Measurements from ENCODE around the gene HMG20A. TPM values are rescaled to one million over a fixed set of nuclear protein-coding genes. Genes with fewer than 3 reads are reported as not detected.

Gene HMG20A
- total and polyA plus RNA-seq, 2 donors, result 17.8 to 52.1 TPM

- H3K27ac ChIP-seq (ENCODE audit: low read depth), result no peak overlapping the region
- no peak for DNase-seq (ENCODE audit: extremely low spot score)
- H3K4me3 ChIP-seq (ENCODE audit: low read depth, low read length), result no peak overlapping the region
- 92% methylated on average over 1 of the region's 1 CpG for WGBS
- no peaks in the 10 kb centered on the region for H3K36me3 ChIP-seq (ENCODE audit: insufficient read depth)
- no peaks in the 10 kb centered on the region for H3K4me1 ChIP-seq (ENCODE audit: insufficient read depth)
Observed at GRCh38 chr15:77426377-77426776, 5.7 kb downstream of the HMG20A start.

- DNase-seq (ENCODE audit: extremely low spot score), result no peak
- Histone ChIP-seq H3K4me1 (ENCODE audit: insufficient read depth) (no peaks in the 10 kb centered on the region), H3K36me3 (ENCODE audit: insufficient read depth) (no peaks in the 10 kb centered on the region), H3K4me3 (ENCODE audit: low read depth, low read length) (no peak overlapping the region), H3K27ac (ENCODE audit: low read depth) (no peak overlapping the region)
- 93% methylated on average over 1 of the region's 1 CpG for WGBS
Observed at GRCh38 chr15:77426871-77427270, 6.2 kb downstream of the HMG20A start.

GRCh38 chr15:77430213-77430612, 9.5 kb downstream of the HMG20A start:
- no peak overlapping the region for H3K27ac ChIP-seq (ENCODE audit: low read depth)
- H3K36me3 ChIP-seq (ENCODE audit: insufficient read depth), result no peaks in the 10 kb centered on the region
- no peaks in the 10 kb centered on the region for H3K4me1 ChIP-seq (ENCODE audit: insufficient read depth)
- whole genome bisulfite sequencing, result 78% methylated on average over 2 of the region's 2 CpGs
- no peak for DNase-seq (ENCODE audit: extremely low spot score)
- no peak overlapping the region for H3K4me3 ChIP-seq (ENCODE audit: low read depth, low read length)

- DNase-seq (ENCODE audit: extremely low spot score), result no peak
- no peaks in the 10 kb centered on the region for H3K36me3 ChIP-seq (ENCODE audit: insufficient read depth)
- no peak overlapping the region for H3K27ac ChIP-seq (ENCODE audit: low read depth)
- H3K4me3 ChIP-seq (ENCODE audit: low read depth, low read length), result no peak overlapping the region
- 91% methylated on average over 2 of the region's 2 CpGs for WGBS
- H3K4me1 ChIP-seq (ENCODE audit: insufficient read depth), result no peaks in the 10 kb centered on the region
Observed at GRCh38 chr15:77430652-77431051, 10.0 kb downstream of the HMG20A start.

GRCh38 chr15:77436822-77437221, 16.1 kb downstream of the HMG20A start:
- WGBS, result 97% methylated on average over 2 of the region's 2 CpGs
- DNase-seq (ENCODE audit: extremely low spot score), result no peak

GRCh38 chr15:77437264-77437663, 16.6 kb downstream of the HMG20A start:
- 97% methylated on average over 4 of the region's 4 CpGs for WGBS
- Histone ChIP-seq H3K27ac (ENCODE audit: low read depth) (no peak overlapping the region), H3K36me3 (ENCODE audit: insufficient read depth) (no peaks in the 10 kb centered on the region), H3K4me3 (ENCODE audit: low read depth, low read length) (no peak overlapping the region), H3K4me1 (ENCODE audit: insufficient read depth) (peaks cover 1% of the 10 kb centered on the region)
- DNase-seq (ENCODE audit: extremely low spot score), result no peak

More at GRCh38 chr15:77436822-77437221, 16.1 kb downstream of the HMG20A start:
- H3K4me1 ChIP-seq (ENCODE audit: insufficient read depth), result peaks cover 1% of the 10 kb centered on the region
- H3K4me3 ChIP-seq (ENCODE audit: low read depth, low read length), result no peak overlapping the region
- H3K27ac ChIP-seq (ENCODE audit: low read depth), result no peak overlapping the region
- no peaks in the 10 kb centered on the region for H3K36me3 ChIP-seq (ENCODE audit: insufficient read depth)

GRCh38 chr15:77440378-77440999, 19.8 kb downstream of the HMG20A start:
- Histone ChIP-seq H3K4me3 (ENCODE audit: low read depth, low read length) (no peak overlapping the region), H3K27ac (ENCODE audit: low read depth) (no peak overlapping the region), H3K36me3 (ENCODE audit: insufficient read depth) (no peaks in the 10 kb centered on the region), H3K4me1 (ENCODE audit: insufficient read depth) (peaks cover 1% of the 10 kb centered on the region)
- 47% methylated on average over 3 of the region's 3 CpGs for WGBS
- DNase-seq (ENCODE audit: extremely low spot score), result no peak

- Histone ChIP-seq H3K27ac (ENCODE audit: low read depth) (no peak overlapping the region), H3K36me3 (ENCODE audit: insufficient read depth) (no peaks in the 10 kb centered on the region), H3K4me1 (ENCODE audit: insufficient read depth) (peaks cover 1% of the 10 kb centered on the region), H3K4me3 (ENCODE audit: low read depth, low read length) (no peak overlapping the region)
- DNase-seq (ENCODE audit: extremely low spot score), result no peak
- WGBS, result 61% methylated on average over 4 of the region's 4 CpGs
Observed at GRCh38 chr15:77446840-77447390, 26.2 kb downstream of the HMG20A start.

- WGBS, result 67% methylated on average over 1 of the region's 1 CpG
- peaks cover 2% of the 10 kb centered on the region for H3K4me1 ChIP-seq (ENCODE audit: insufficient read depth)
- no peak overlapping the region for H3K4me3 ChIP-seq (ENCODE audit: low read depth, low read length)
- no peak for DNase-seq (ENCODE audit: extremely low spot score)
- H3K36me3 ChIP-seq (ENCODE audit: insufficient read depth), result peaks cover 3% of the 10 kb centered on the region
- no peak overlapping the region for H3K27ac ChIP-seq (ENCODE audit: low read depth)
Observed at GRCh38 chr15:77454265-77454664, 33.6 kb downstream of the HMG20A start.

GRCh38 chr15:77454951-77455350, 34.3 kb downstream of the HMG20A start:
- no peak overlapping the region for H3K4me3 ChIP-seq (ENCODE audit: low read depth, low read length)
- H3K27ac ChIP-seq (ENCODE audit: low read depth), result no peak overlapping the region
- H3K4me1 ChIP-seq (ENCODE audit: insufficient read depth), result peaks cover 2% of the 10 kb centered on the region
- peaks cover 3% of the 10 kb centered on the region for H3K36me3 ChIP-seq (ENCODE audit: insufficient read depth)
- no peak for DNase-seq (ENCODE audit: extremely low spot score)

- H3K4me3 ChIP-seq (ENCODE audit: low read depth, low read length), result no peak overlapping the region
- peak; percentile 23 for DNase-seq (ENCODE audit: extremely low spot score)
- H3K36me3 ChIP-seq (ENCODE audit: insufficient read depth), result peaks cover 3% of the 10 kb centered on the region
- H3K27ac ChIP-seq (ENCODE audit: low read depth), result no peak overlapping the region
- WGBS, result 25% methylated on average over 3 of the region's 3 CpGs
- H3K4me1 ChIP-seq (ENCODE audit: insufficient read depth), result peaks cover 2% of the 10 kb centered on the region
Observed at GRCh38 chr15:77455696-77456321, 35.1 kb downstream of the HMG20A start.

GRCh38 chr15:77456746-77457145, 36.1 kb downstream of the HMG20A start:
- Histone ChIP-seq H3K27ac (ENCODE audit: low read depth) (no peak overlapping the region), H3K36me3 (ENCODE audit: insufficient read depth) (peaks cover 3% of the 10 kb centered on the region), H3K4me3 (ENCODE audit: low read depth, low read length) (no peak overlapping the region), H3K4me1 (ENCODE audit: insufficient read depth) (peaks cover 2% of the 10 kb centered on the region)
- DNase-seq (ENCODE audit: extremely low spot score), result no peak
- 57% methylated on average over 1 of the region's 1 CpG for WGBS

- peaks cover 2% of the 10 kb centered on the region for H3K4me1 ChIP-seq (ENCODE audit: insufficient read depth)
- H3K27ac ChIP-seq (ENCODE audit: low read depth), result peak overlapping the region; percentile 30
Observed at GRCh38 chr15:77457191-77457904, 36.7 kb downstream of the HMG20A start.

GRCh38 chr15:77457905-77458265, 37.2 kb downstream of the HMG20A start:
- Histone ChIP-seq H3K36me3 (ENCODE audit: insufficient read depth) (peaks cover 3% of the 10 kb centered on the region), H3K4me1 (ENCODE audit: insufficient read depth) (peaks cover 2% of the 10 kb centered on the region), H3K27ac (ENCODE audit: low read depth) (no peak overlapping the region), H3K4me3 (ENCODE audit: low read depth, low read length) (no peak overlapping the region)
- DNase-seq (ENCODE audit: extremely low spot score), result no peak

More at GRCh38 chr15:77457191-77457904, 36.7 kb downstream of the HMG20A start:
- H3K4me3 ChIP-seq (ENCODE audit: low read depth, low read length), result no peak overlapping the region
- WGBS, result 74% methylated on average over 5 of the region's 5 CpGs
- H3K36me3 ChIP-seq (ENCODE audit: insufficient read depth), result peaks cover 3% of the 10 kb centered on the region
- DNase-seq (ENCODE audit: extremely low spot score), result no peak

All from urinary bladder (tissue), 4 donors.